ENCODE results near the gene ANKZF1. TPM values are rescaled to one million over a fixed set of nuclear protein-coding genes. Genes with fewer than 3 reads are reported as not detected.

Gene ANKZF1, protein sequence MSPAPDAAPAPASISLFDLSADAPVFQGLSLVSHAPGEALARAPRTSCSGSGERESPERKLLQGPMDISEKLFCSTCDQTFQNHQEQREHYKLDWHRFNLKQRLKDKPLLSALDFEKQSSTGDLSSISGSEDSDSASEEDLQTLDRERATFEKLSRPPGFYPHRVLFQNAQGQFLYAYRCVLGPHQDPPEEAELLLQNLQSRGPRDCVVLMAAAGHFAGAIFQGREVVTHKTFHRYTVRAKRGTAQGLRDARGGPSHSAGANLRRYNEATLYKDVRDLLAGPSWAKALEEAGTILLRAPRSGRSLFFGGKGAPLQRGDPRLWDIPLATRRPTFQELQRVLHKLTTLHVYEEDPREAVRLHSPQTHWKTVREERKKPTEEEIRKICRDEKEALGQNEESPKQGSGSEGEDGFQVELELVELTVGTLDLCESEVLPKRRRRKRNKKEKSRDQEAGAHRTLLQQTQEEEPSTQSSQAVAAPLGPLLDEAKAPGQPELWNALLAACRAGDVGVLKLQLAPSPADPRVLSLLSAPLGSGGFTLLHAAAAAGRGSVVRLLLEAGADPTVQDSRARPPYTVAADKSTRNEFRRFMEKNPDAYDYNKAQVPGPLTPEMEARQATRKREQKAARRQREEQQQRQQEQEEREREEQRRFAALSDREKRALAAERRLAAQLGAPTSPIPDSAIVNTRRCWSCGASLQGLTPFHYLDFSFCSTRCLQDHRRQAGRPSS
- total RNA-seq (ENCODE audit: low replicate concordance), result 15.4 and 22.7 TPM in 2 replicates

DNA sequence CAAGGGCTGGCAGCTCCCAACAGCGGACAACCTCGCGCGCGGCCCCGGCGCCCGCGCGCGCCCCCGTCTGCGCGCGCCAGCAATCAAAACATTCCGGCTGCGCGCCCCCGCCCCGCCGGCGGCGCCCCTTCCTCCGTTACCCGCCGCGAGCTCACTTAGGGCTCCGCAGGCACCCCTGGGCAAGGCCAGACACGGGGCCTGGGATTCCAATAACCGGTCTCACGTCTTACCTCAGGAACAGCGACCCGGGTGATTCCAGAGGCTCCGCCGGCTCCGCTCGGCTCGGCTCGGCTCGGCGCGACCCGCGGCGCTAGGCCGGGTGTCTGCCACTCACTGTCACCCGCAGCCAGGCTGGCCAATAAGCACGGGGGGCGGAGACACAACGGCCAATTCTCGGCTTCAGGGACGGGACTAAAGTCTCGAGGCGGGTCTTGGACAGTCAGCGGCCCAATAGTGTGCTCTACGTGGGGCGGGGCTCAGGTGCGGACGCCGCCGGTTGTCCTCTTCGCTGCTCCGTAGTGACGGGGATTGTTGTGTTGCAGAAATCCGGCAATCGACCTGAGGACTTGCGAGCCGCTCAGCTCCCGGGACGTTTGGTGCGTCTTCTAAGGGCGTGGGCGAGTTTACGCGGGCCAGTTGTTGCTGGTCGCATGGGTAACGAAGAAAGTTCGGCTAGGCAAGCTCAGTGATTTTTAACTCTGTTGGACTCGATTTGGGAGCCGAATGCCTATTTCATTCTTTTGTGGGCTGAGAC is at the start of gene ANKZF1, which contains the start of gene ATG9A:
Gene ANKZF1 (plus strand): TSS at position 502 of the 754 bp plus-strand sequence. CDS start 452 bp downstream, outside the sequence.
Gene ATG9A (minus strand): TSS at position 332 of the 754 bp plus-strand sequence. CDS start 1,612 bp downstream, outside the sequence.

DNA sequence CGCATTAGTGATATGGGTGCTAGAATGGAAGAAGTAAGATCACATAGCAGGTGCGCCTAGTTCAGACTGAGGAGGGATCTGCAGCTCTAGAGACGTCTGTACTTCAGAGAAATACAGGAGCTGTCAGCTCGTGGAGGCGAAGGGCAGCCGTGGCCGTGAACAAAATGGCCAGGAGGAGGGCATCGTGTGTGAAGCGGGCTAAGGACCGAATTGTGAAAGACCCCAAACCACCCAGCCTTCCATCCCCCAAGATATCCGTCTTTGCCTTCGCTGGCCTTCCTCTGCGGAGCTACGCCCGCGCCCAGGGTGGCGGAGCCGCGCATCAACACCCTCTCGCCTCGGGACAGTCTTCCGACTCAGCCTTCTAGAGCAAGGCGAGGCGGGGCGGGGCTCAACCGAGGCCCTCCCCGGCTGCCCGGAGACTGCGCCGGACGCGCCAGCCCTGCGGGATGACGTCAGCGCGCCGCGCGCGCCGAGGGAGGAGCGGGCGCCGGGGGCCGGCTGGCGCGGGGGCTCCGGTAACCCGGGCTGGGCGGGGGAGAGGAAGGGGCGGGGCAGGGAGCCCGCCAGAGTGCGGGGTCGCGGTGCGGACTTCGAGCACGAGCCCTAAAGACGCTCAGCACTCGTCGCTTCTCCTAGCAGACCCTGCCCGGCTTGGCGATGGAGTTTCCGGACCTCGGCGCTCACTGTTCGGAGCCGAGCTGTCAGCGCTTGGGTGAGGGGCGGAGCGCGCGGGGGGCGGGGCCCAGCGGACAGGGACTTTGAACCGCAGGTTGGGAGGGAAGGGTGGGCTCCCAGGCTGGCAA is 23.1 kb upstream of the ANKZF1 start, which contains the start of gene ZFAND2B:
Gene ZFAND2B (plus strand): TSS at position 455 of the 806 bp plus-strand sequence. CDS start 206 bp downstream, at position 661.

DNA sequence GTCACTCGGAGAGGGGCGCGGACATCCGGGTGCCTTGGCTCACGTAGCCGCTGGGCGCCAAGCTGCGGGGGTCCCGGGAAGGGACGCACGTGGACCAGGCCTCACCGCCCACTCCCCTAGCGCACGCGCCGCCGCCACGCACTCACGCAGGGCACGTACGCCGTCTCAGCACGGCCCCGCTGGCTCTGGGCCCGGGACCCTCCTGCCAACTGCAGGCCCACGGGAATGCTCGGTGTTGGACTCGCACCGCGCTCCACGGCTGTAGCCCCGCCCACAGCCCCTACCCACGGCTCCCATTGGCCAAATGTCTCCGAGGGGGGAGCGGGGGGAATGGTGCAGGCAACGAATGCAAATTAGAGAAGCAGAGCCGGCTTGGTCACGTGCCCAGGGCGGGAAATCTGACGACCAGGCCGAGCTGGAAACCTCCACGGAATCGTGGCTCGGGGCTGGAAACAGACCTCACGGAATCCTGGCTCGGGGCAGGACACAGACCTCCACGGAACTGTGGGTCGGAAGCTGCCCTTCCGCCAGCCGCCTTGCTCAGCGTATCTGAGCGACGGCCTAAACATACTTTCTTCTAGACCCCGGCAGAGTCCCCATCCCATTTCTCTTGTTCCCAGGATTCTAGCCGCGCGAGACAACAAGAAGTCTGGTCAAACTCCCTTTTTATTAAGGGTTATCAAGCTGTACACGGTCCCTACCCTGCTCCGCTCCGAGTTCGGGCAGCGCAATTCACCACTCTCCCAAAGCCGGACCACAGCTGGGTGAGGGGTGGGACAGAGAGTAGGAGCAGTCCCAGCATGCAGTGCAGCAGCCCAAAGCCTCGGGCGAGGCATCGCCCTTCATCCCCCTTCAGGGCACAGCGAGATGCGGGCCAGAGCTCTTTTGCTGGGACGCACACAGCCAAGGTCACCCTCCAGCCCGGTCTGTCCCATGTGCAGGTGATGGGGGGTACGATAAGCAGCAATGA is 10.6 kb upstream of the ANKZF1 start, which contains the start of gene ABCB6:
Gene ABCB6 (minus strand): TSS at position 227 of the 970 bp plus-strand sequence. CDS start 285 bp downstream, outside the sequence.

DNA sequence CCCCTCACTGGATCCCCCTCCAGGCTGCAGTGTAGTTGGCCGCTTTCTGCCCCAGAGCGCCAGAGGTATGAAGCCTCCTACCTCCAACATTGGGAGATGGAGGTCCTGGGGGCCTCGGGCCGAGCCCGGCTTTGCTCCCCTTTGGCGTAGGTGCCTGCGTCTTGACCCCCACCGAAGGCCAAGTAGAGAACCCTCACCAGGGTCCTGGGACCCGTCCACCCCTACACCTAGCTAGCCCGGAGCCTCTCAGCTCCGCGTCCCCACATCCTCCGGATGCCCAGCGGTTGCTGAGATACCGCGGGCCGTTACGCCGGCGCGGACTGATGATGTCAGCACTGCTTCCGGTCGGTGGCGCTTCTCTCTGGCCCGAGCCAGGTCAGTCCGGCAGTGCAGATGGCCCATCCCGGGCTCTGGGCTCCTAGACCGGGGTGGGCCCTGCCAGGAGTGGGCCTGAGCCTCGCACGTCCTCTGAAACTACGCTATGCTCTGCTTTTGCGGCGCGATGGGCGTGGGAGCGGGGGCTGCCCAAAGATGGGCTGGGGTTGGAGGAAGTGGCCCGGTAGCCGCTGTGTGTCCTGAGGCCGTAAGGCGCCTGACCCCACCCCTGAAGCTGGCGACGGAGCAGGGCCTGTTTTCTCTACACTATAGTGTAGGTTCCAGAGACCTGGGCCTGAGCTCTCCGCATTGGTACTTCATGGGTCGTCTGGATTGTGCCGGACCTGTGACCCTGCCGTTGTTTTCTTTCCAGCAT is 15.7 kb downstream of the ANKZF1 start, which contains the start of the genes GLB1L and STK16:
Gene GLB1L (minus strand): TSS at position 297 of the 751 bp plus-strand sequence. CDS start 1,871 bp downstream, outside the sequence.
Gene STK16 (plus strand): TSS at position 332 of the 751 bp plus-strand sequence. CDS start 521 bp downstream, outside the sequence.

DNA sequence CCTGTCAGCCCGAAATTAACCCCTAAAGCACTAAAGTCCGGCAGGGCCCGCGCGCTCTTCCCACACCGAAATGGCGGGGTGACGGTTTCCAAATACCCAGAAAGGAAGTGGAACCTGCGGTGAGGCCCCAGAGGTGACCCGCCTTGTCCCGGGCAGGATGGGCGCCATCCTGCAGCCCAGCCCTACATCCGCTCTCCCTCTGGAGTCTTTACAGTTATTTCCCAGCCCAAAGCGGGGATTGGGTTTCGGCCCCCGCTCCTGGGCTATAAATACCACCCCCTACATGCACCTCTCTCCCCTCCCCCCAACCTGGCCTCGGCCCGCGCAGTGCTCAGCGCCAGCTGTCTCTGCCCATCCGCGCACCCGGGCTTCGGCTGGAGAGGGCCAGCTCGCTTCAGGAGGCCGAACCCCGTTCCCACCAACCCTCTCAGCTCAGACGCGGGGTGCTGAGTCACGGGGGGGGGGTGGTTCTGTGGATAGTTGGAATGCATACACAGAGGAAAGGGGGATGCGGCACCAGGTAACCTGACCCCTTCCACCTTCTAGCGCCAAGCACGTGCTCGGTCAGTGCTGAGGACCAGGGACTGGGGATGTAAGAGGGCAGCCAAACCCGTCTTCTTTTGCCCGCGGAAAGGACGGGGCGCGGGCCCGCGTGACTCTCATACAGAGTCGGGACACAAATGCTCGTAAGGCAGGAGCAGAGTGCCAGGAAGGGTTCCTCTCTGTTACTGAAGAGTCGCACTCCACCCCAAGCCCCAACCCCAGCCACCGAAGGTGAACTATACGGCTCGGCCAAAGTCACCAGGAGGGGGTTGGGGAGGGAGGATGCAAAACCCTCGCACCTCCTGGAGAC is 23.5 kb downstream of the ANKZF1 start, which contains the start of gene TUBA4B:
Gene TUBA4B (plus strand): TSS at position 344 of the 853 bp plus-strand sequence. CDS start 165 bp downstream, at position 509.

DNA sequence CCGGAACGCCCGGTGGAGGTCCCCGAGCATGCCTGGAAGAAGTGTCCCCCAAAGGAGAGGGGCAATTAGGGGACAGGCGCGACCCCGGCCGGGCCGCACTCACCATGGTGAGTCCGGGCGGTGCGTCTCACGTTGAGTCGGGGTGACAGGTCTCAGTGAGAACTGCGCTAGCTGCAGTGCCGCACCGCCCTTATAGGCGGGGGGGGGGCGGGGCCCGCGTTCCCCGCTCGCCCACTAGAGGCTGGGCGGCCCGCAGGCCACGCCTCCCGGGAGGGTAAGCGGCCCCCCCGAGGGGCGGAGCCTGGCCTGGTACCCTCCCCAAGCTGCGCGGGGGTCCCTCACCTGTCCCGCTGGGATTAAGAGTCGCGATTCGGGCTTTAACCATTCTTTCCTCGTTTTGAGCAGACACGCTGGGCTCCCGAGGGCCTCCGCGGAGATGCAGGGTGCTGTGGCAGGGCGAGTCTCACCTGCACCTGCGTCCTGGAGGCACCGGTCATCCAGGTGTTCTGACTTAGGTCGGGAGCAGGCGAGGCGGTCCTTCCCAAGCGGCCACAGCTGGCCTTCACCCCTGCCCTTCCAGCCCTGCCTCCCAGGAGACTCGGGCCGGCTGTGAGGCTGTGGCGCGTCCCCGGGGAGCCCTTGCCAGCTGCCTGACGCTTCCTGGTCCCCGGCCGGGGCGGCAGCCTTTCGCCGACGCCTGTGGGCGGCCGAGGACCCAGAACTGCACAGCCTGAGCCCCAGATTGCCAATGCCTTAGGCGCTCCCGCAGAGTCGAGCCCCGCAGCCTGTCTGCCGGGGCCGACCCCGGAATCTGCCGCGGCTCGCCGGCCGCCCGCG is 24.4 kb downstream of the ANKZF1 start, which contains the start of gene TUBA4A:
Gene TUBA4A (minus strand): TSS at position 166 of the 837 bp plus-strand sequence. CDS start 60 bp downstream, at position 106.

DNA sequence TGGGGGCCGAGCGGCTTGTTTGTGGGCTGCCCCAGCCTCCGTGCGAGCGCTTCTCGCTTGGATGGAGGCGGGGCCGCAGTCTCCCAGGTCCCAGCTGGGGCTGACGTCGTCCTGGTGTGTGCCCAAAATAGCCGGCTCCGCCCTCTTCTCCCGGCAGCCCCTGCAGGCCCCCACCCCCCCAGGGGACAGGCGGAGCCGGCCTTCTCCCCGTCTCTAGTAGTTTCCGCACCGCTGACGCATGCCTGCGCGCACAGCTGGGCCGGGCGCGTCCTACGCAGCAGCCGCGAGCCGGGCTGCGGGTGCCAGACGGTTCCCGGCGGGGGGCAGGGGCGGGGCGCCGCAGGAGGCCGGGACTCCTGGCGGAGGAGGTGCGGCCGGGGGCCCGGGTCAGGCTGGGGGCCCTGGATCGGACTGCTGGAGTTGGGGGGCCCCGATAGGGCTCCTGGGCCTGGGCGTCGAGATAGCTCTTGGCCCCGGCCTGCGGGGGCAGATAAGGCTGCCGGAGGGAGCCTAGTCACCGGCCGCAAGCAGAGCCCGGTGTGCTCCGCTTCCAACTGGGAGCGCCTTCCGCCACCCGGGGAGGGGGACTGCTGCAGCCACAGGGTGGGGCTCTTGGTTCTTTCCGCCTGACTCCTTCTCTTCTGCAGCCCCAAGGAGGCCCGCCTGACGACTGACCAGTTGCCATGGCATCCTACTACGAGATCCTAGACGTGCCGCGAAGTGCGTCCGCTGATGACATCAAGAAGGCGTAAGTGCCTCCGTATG is 49.7 kb downstream of the ANKZF1 start, which contains the start of gene DNAJB2:
Gene DNAJB2 (plus strand): TSS at position 216 of the 765 bp plus-strand sequence. CDS start 468 bp downstream, at position 684.

Other genes with a start within 250 kb of the ANKZF1 start
- gene FEV, start 244.6 kb upstream of the ANKZF1 start, total RNA-seq (ENCODE audit: low replicate concordance), result not detected in 2 replicates
- not detected in 2 replicates for gene CRYBA2, start 236.4 kb upstream of the ANKZF1 start, total RNA-seq (ENCODE audit: low replicate concordance)
- gene CFAP65, start 188.3 kb upstream of the ANKZF1 start, total RNA-seq (ENCODE audit: low replicate concordance), result not detected in 2 replicates
- gene IHH, start 168.9 kb upstream of the ANKZF1 start, total RNA-seq (ENCODE audit: low replicate concordance), result under 0.01 TPM in 1 of 2 replicates, not detected in the other
- 10.3 and 20.4 TPM in 2 replicates for gene NHEJ1, start 69.0 kb upstream of the ANKZF1 start, total RNA-seq (ENCODE audit: low replicate concordance)
- 0.60 and 2.5 TPM in 2 replicates for gene SLC23A3, start 59.8 kb upstream of the ANKZF1 start, total RNA-seq (ENCODE audit: low replicate concordance)
- 19.5 and 32.3 TPM in 2 replicates for gene CNPPD1, start 52.9 kb upstream of the ANKZF1 start, total RNA-seq (ENCODE audit: low replicate concordance)
- 41.6 and 71.7 TPM in 2 replicates for gene RETREG2, start 51.5 kb upstream of the ANKZF1 start, total RNA-seq (ENCODE audit: low replicate concordance)
- gene ZFAND2B, start 23.0 kb upstream of the ANKZF1 start, total RNA-seq (ENCODE audit: low replicate concordance), result 23.9 and 30.9 TPM in 2 replicates
- gene ABCB6, start 10.8 kb upstream of the ANKZF1 start, total RNA-seq (ENCODE audit: low replicate concordance), result 25.9 and 98.6 TPM in 2 replicates
- gene ATG9A, start 170 bp upstream of the ANKZF1 start, total RNA-seq (ENCODE audit: low replicate concordance), result 35.6 and 39.5 TPM in 2 replicates
- 8.4 and 13.8 TPM in 2 replicates for gene GLB1L, start 15.6 kb downstream of the ANKZF1 start, total RNA-seq (ENCODE audit: low replicate concordance)
- 27.1 and 49.1 TPM in 2 replicates for gene STK16, start 15.7 kb downstream of the ANKZF1 start, total RNA-seq (ENCODE audit: low replicate concordance)
- not detected in 2 replicates for gene TUBA4B, start 23.4 kb downstream of the ANKZF1 start, total RNA-seq (ENCODE audit: low replicate concordance)
- 9.1 and 9.8 TPM in 2 replicates for gene TUBA4A, start 24.1 kb downstream of the ANKZF1 start, total RNA-seq (ENCODE audit: low replicate concordance)
- gene DNAJB2, start 49.6 kb downstream of the ANKZF1 start, total RNA-seq (ENCODE audit: low replicate concordance), result 39.9 and 125 TPM in 2 replicates
- gene PTPRN, start 79.6 kb downstream of the ANKZF1 start, total RNA-seq (ENCODE audit: low replicate concordance), result under 0.01 and 9.0 TPM in 2 replicates
- gene RESP18, start 102.9 kb downstream of the ANKZF1 start, total RNA-seq (ENCODE audit: low replicate concordance), result not detected in 2 replicates
- gene DNPEP, start 158.1 kb downstream of the ANKZF1 start, total RNA-seq (ENCODE audit: low replicate concordance), result 54.2 and 75.5 TPM in 2 replicates
- gene DES, start 188.6 kb downstream of the ANKZF1 start, total RNA-seq (ENCODE audit: low replicate concordance), result 0.15 and 11.8 TPM in 2 replicates
- 9.1 and 9.4 TPM in 2 replicates for gene SPEG, start 205.0 kb downstream of the ANKZF1 start, total RNA-seq (ENCODE audit: low replicate concordance)

Data from smooth muscle cell of the coronary artery (primary cell).